COLO668 (cell line): ENCODE results near the gene PTPRN2.
A peak's percentile ranks its signal among the peaks of the same experiment; 100 is the strongest.
"Not testable (repeated sequence)": the region's sequence is repeated elsewhere in the genome, so short reads cannot be mapped to it uniquely, and the experiment has no call there.

Source experiments
- DNase-seq: peaks from one replicate; lab custom pipeline; 2025; ENCODE audit not compliant: unreplicated experiment; lab: John Stamatoyannopoulos, UW

PTPRN2 gene

GRCh38 chr7:158391141-158391540 is 196.5 kb downstream of the PTPRN2 start:
- no peak for DNase-seq

GRCh38 chr7:158390460-158390859 is 197.2 kb downstream of the PTPRN2 start:
- DNase-seq: no peak

GRCh38 chr7:158389514-158390425 is 197.9 kb downstream of the PTPRN2 start:
- DNase-seq: no peak

- DNase-seq: peak; percentile 42
Observed at GRCh38 chr7:158388928-158389327, 198.7 kb downstream of the PTPRN2 start.

GRCh38 chr7:158388072-158388471 is 199.6 kb downstream of the PTPRN2 start:
- DNase-seq: no peak

- peak; percentile 58 for DNase-seq
Observed at GRCh38 chr7:158387546-158387891, 200.1 kb downstream of the PTPRN2 start.

- peak; percentile 48 for DNase-seq
Observed at GRCh38 chr7:158386866-158387545, 200.6 kb downstream of the PTPRN2 start.

GRCh38 chr7:158386355-158386618 is 201.3 kb downstream of the PTPRN2 start:
- DNase-seq: no peak

GRCh38 chr7:158385496-158386354 is 201.9 kb downstream of the PTPRN2 start:
- not testable (repeated sequence) for DNase-seq

- DNase-seq: peak; percentile 50
Observed at GRCh38 chr7:158384746-158385145, 202.9 kb downstream of the PTPRN2 start.

GRCh38 chr7:158383665-158384064 is 204.0 kb downstream of the PTPRN2 start:
- DNase-seq: no peak

- peak; percentile 64 for DNase-seq
Observed at GRCh38 chr7:158382363-158383254, 205.0 kb downstream of the PTPRN2 start.

- no peak for DNase-seq
Observed at GRCh38 chr7:158381956-158382355, 205.7 kb downstream of the PTPRN2 start.

- DNase-seq: no peak
Observed at GRCh38 chr7:158378978-158379377, 208.6 kb downstream of the PTPRN2 start.

- peak; percentile 86 for DNase-seq
Observed at GRCh38 chr7:158377800-158378623, 209.6 kb downstream of the PTPRN2 start.

- not testable (repeated sequence) for DNase-seq
Observed at GRCh38 chr7:158376839-158377186, 210.8 kb downstream of the PTPRN2 start.

GRCh38 chr7:158376146-158376838 is 211.3 kb downstream of the PTPRN2 start:
- peak; percentile 76 for DNase-seq

- DNase-seq: peak; percentile 52
Observed at GRCh38 chr7:158375034-158375433, 212.6 kb downstream of the PTPRN2 start.

- no peak for DNase-seq
Observed at GRCh38 chr7:158374586-158374985, 213.0 kb downstream of the PTPRN2 start.
